ENCODE data around the gene GRN. TPM values are rescaled to one million over a fixed set of nuclear protein-coding genes. Genes with fewer than 3 reads are reported as not detected.
"Not testable (repeated sequence)": the region's sequence is repeated elsewhere in the genome, so short reads cannot be mapped to it uniquely, and the experiment has no call there.

Gene GRN
- polyA plus RNA-seq, 1 donor from 2014 or later, result 219 TPM

DNA sequence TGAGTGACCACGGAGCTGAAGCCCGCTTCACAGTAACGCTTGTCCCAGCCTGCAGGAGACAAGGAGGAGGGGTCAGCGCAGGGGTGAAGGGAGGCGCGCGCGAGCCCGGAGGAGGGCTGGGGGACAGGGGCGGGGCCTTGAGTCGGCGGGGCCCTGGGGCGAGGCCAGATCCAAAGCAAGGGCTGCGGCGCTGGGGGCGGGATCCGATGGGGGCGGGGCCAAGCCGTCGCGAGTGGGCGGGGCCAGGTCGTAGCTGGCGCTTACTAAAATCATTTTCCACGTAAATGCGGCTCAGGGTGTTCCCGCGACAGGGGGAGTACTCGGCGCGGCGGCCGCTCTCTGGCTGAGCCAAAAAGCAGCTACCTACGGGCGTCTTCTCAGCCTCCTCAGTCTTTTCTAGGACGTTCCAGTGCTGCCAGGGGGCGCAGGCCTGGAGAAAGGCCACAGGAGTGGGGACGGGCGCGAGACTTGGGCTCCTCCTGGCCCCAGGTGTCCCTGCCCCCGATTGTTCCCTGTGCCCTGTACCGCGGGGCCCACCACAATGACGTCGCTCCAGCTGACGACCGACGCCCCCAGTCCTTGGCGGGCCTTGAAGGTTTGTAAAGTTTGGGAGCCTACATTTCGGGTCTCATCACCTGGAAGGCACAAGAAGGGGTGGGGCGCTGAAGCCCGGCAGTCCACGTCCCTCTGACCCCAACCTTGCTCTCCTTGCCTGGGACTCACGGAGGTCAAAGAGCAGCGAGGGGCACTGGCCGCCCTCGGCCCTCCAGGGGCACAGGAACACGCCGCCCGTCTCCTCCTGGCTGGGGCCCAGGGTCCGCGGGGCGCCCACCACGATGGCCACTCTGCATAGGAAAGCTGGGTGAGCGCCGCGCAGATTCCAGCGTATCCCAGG lies 40.4 kb downstream of the GRN start:
- peaks cover 0 to 2% (median 0%) of the 10 kb centered on the region in 3 donors for H3K9me3 Mint-ChIP-seq
- no peaks in the 10 kb centered on the region for H3K36me3 Mint-ChIP-seq
- peak overlapping the region; percentile 25 to 90 (median 78) for H3K4me3 Mint-ChIP-seq
- no peak overlapping the region for H3K27ac Mint-ChIP-seq
- peaks cover 0 to 4% (median 2%) of the 10 kb centered on the region in 3 donors for H3K4me1 Mint-ChIP-seq
- H3K27me3 Mint-ChIP-seq, result peaks cover 10% of the 10 kb centered on the region

DNA sequence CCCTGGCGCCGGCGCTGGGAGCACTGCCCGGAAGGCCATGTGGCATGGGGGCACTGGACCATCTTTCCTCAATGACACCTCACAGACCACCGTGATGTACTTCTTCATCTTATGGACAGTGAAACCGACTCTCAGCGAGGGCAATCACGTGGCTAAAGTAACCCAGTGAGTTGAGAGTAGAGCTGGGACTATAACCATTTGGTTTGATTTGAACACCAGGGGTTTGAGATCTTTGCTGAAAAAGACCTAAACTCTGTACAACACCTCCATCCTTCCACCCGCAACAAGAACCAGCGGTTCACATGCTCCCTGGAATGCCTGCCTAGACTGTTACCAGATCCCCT lies 41.1 kb downstream of the GRN start:
- Mint-ChIP-seq H3K36me3 (no peaks in the 10 kb centered on the region), H3K4me3 (peak overlapping the region in 3 of 4 donors; percentile 58 to 90 (median 65)), H3K27me3 (peaks cover 10% of the 10 kb centered on the region), H3K9me3 (peaks cover 0 to 2% (median 0%) of the 10 kb centered on the region in 3 donors), H3K27ac (no peak overlapping the region), H3K4me1 (peaks cover 0 to 4% (median 2%) of the 10 kb centered on the region in 3 donors)

DNA sequence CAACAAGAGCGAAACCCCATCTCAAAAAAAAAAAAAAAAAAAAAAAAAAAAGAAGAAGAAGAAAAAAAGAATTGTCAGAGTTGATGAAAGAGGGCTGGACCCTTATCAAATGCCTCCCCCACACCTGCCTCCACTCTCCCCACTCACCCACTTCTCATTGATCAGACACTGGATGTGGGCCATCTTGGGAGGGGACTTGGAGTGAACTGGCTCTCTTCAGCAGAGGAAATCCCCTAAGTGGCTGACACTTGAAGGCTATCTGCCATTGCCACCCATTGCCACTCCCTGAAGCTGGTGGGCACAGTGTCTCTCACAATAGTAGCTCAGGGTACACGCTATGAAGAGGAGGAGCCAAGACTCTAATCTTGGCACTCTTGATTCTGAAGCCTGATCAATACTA lies 42.7 kb downstream of the GRN start:
- no peaks in the 10 kb centered on the region for H3K36me3 Mint-ChIP-seq
- peaks cover 0 to 2% (median 0%) of the 10 kb centered on the region in 3 donors for H3K9me3 Mint-ChIP-seq
- H3K27ac Mint-ChIP-seq, result peak overlapping the region in 1 of 3 donors; percentile 40
- H3K4me3 Mint-ChIP-seq, result peak overlapping the region in 1 of 4 donors; percentile 41
- peaks cover 10% of the 10 kb centered on the region for H3K27me3 Mint-ChIP-seq
- peaks cover 0 to 4% (median 2%) of the 10 kb centered on the region in 3 donors for H3K4me1 Mint-ChIP-seq

DNA sequence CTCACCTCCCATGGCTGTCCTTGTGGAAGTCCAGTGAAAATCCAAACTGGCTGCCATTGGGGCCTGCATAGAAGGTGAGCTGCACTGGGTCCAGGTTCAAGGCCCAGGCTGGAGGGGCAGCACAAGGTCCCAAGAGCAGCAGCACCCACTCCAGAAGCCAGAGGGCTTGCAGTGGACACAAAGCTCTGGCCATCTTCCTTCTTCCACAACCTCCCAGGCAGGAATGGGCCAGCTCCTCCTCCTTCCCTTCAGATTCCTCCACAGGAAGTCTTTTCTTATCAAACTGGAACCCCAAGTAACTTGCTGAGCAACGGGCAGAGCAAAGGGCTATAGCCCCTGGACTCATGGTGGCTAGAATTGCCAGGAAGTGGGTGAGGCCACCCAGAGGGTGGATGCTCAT lies 44.2 kb downstream of the GRN start, which contains the start of gene ITGA2B:
ITGA2B (minus strand) TSS at position 369 of the 400 bp plus-strand sequence; CDS start at position 193, 176 bp downstream.
- Mint-ChIP-seq H3K36me3 (no peaks in the 10 kb centered on the region), H3K27ac (peak within 1 kb of the TSS in 2 of 3 donors; percentile 10 to 42), H3K9me3 (peaks cover 0 to 2% (median 0%) of the 10 kb centered on the region in 3 donors), H3K4me1 (peaks cover 0 to 4% (median 2%) of the 10 kb centered on the region in 3 donors), H3K27me3 (peaks cover 8% of the 10 kb centered on the region), H3K4me3 (no peak within 1 kb of the TSS)

DNA sequence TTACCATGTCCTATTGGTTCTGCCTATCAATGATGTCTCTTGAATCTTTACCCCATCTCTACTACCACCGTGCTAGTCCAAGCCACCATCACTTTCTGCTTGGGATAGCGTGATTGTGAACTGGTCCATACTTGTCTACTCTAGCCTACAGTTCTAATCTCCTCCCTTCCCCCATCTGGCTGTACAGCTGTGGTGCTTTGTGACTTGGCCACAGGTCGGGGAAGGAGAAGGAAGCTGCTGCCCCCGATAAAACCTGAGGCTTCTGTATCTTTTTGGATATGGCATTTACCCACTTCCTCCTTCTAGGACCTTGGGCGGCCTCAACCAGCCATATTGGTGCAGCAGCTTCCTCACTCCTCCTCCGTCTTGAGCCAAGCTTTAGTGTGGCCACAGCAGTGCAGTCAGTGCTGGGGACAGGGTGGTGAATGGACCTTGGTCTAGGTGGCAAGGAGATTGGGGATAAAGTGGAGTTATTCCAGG lies 44.7 kb downstream of the GRN start:
- H3K9me3 Mint-ChIP-seq, result peaks cover 0 to 2% (median 0%) of the 10 kb centered on the region in 3 donors
- peaks cover 0 to 4% (median 2%) of the 10 kb centered on the region in 3 donors for H3K4me1 Mint-ChIP-seq
- H3K27me3 Mint-ChIP-seq, result peaks cover 8% of the 10 kb centered on the region
- H3K27ac Mint-ChIP-seq, result peak overlapping the region in 1 of 3 donors; percentile 10
- H3K36me3 Mint-ChIP-seq, result no peaks in the 10 kb centered on the region
- H3K4me3 Mint-ChIP-seq, result no peak overlapping the region

DNA sequence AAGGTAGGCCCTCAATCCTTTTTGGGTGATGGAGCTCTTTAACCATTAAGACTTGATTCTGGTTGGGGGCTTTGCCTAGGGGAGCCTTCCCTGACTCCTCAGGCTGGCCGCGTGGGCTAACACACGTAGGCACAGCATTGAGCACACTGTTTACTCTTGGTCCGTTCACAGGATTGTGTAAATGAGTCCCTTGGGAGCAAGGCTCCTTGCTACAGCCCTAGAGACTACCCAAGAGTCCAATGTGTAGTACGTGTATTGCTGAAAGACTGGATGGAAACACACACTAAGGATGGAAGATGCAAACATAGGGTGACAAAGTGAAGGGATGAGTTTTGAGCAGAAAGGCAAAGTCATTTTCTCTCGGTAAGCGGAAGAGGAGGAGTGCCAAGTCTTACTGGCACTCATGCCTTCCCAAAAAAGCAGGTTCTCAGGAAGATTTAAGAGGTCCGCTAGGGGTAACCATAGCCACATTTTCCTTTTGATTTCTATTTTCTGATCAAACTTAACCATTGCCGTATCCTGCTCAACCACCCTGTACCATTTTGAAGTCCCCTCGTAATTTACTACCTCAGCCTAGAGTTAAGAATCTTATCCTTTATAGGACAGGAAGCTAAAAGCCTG lies 45.3 kb downstream of the GRN start:
- no peaks in the 10 kb centered on the region for H3K36me3 Mint-ChIP-seq
- peaks cover 6% of the 10 kb centered on the region for H3K27me3 Mint-ChIP-seq
- H3K4me3 Mint-ChIP-seq, result no peak overlapping the region
- peaks cover 0 to 2% (median 0%) of the 10 kb centered on the region in 3 donors for H3K9me3 Mint-ChIP-seq
- H3K4me1 Mint-ChIP-seq, result peaks cover 0 to 4% (median 0%) of the 10 kb centered on the region in 3 donors
- peak overlapping the region in 1 of 3 donors; percentile 42 for H3K27ac Mint-ChIP-seq

DNA sequence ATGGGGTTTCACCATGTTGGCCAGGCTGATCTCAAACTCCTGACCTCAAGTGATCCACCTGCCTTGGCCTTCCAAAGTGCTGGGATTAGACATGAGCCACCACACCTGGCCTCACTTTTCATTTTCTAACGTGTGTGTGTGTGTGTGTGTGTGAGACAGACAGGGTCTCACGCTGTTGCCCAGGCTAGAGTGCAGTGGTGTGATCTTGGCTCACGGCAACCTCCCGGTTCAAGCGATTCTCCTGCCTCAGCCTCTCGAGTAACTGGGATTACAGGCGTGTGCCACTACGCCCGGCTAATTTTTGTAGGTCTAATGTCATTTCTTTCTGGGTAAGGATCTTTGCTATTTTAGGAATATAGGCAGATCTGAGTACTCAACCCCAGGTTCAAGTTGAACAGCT lies 49.0 kb downstream of the GRN start:
- H3K4me1 Mint-ChIP-seq, H3K27ac Mint-ChIP-seq, H3K9me3 Mint-ChIP-seq, H3K27me3 Mint-ChIP-seq, H3K36me3 Mint-ChIP-seq, H3K4me3 Mint-ChIP-seq: not testable (repeated sequence)

DNA sequence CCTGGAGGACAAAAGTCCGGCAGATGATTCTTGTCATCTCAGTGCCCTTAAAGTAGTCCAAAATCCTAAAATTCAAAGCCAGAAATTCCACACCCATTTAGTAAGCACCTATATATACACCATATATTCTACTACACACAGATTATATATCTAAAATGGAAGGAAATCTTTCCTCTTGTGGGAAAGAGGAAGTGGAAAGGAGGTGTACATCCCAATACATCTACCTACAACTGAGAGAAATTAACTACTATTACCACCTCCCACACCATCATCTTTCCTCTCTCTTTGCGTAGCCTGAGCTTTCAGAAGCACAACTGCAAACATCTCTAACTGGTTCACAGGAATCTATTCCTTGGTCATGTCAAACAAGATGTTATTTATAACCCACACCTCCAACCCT lies 49.7 kb downstream of the GRN start:
- peaks cover 5% of the 10 kb centered on the region for H3K36me3 Mint-ChIP-seq
- H3K27ac Mint-ChIP-seq, result no peak overlapping the region
- no peak overlapping the region for H3K4me3 Mint-ChIP-seq
- peaks cover 0 to 2% (median 0%) of the 10 kb centered on the region in 3 donors for H3K9me3 Mint-ChIP-seq
- H3K4me1 Mint-ChIP-seq, result no peaks in the 10 kb centered on the region
- H3K27me3 Mint-ChIP-seq, result no peaks in the 10 kb centered on the region

DNA sequence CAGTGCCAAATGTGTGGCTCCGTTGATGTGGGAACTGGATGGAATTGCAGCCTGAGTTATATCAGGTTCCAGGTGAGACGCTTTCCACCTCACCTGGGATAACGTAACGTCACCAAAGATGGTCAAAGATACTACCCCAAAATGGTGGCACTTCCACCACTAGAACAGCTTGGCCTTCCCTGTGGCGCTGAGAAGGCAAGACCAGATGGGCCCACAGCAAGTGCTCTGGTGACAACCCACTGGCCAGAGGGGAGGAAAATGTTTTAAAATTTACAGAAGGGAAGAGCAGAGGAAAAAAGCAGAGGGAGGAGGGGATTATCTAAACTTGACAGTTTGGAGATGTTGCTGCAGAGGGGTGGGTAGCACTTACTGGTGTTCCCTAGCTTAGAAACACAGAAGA lies 51.8 kb downstream of the GRN start:
- H3K4me3 Mint-ChIP-seq, result no peak overlapping the region
- H3K27ac Mint-ChIP-seq, result no peak overlapping the region

DNA sequence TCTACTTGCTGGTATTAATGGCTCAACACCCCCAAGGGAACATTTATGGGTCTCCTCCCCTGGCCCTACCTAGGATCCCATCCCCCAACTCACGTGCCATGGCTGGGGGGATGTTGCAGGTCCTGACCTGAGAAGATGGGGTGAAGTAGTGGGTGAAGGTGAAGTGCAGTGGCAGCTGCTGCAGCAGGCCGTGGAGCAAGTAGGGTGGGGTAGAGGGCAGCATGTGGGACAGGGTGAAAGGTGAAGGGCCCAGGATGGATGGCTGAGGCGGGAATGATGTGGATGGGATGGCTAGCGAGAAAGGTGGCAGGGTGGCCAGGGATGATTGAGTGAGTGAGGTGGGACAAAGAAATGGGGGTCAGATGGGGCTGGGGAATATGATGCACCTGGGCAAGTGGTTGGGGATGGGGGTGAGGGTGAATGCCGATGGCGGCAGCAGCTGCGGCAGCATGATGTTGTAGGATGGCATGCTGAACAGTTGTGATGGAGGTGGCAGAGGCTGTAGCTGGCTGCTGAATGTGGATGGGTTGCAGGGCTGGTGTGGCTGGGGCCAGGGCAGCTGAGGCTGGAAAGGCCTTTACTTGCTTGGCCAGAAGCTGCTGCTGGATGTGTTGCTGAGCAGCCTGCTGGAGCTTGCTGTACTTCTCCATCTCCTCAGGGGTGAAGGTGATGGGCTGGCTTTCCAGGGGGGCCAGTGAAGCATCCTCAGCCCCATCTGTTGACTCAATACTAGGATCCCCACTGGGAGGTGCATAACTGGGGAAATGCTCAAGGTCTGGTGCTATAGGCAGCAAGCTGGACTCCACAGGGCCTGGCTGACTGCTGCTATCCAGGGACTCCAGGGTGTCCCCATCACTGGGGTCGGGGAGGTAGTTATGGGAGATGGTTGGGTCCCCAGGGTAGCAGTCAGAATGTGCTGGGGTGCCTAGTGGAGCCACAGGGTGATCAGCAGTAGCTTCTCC lies 52.7 kb downstream of the GRN start:
- Mint-ChIP-seq H3K27ac (peak overlapping the region in 1 of 3 donors; percentile 57), H3K4me3 (no peak overlapping the region), H3K27me3 (no peaks in the 10 kb centered on the region), H3K36me3 (peaks cover 8% of the 10 kb centered on the region), H3K4me1 (peaks cover 3 to 10% (median 6%) of the 10 kb centered on the region in 3 donors), H3K9me3 (no peaks in the 10 kb centered on the region)

More for the DNA sequence above, 51.8 kb downstream of the GRN start:
- H3K27me3 Mint-ChIP-seq, result no peaks in the 10 kb centered on the region
- H3K9me3 Mint-ChIP-seq, result no peaks in the 10 kb centered on the region
- peaks cover 0 to 5% (median 0%) of the 10 kb centered on the region in 3 donors for H3K4me1 Mint-ChIP-seq
- H3K36me3 Mint-ChIP-seq, result peaks cover 5% of the 10 kb centered on the region

DNA sequence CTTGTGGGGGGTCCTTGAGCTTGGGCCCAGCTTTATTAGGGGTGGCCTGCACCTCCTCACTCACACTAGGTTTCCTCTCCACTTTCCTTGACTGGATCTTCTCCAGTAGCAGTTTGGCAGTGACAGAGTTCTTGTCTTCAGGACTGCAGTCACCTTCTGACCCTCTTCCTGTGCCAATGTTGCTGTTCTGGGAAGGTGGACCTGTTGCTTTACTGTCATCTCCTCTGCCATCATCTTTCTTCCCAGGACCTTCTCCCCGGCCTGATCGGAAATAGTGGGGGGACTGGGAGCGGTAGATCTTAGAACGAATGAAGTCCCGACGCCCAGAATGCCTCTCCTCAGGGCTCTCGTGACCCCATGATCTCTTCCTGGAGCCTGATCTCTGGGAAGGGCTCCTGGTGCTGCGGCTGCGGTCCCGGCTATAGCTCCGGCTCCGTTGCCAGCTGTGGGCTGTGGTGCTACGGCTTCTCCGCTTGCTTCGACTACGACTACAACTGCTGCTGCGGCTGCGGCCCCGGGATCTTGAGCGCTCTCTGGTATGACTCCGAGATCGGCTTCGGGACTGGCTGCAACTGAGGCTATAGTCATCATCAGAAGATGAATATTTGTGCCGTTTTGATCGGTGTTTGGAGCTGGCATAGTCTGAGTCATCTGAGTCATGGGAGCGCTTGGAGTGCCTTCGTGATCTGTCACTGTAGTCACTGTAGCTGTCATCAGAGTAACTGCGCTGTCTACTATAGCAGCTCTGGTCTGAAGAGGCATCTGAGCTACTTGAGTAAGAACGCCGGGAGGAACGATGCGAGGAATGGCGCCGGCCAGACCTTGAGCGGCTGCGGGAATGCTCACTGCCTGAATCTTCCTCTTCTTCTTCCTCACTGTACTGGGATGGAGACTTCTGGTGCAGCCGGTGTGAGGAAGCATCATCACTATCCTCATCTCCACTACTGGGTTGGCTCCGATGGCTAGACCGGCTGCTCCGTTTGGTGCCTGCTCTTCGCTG lies 53.9 kb downstream of the GRN start:
- H3K9me3 Mint-ChIP-seq, result no peaks in the 10 kb centered on the region
- peak overlapping the region in 2 of 3 donors; percentile 48 to 57 for H3K27ac Mint-ChIP-seq
- H3K27me3 Mint-ChIP-seq, result no peaks in the 10 kb centered on the region
- no peak overlapping the region for H3K4me3 Mint-ChIP-seq
- peaks cover 8% of the 10 kb centered on the region for H3K36me3 Mint-ChIP-seq
- peaks cover 8 to 11% (median 10%) of the 10 kb centered on the region in 3 donors for H3K4me1 Mint-ChIP-seq

DNA sequence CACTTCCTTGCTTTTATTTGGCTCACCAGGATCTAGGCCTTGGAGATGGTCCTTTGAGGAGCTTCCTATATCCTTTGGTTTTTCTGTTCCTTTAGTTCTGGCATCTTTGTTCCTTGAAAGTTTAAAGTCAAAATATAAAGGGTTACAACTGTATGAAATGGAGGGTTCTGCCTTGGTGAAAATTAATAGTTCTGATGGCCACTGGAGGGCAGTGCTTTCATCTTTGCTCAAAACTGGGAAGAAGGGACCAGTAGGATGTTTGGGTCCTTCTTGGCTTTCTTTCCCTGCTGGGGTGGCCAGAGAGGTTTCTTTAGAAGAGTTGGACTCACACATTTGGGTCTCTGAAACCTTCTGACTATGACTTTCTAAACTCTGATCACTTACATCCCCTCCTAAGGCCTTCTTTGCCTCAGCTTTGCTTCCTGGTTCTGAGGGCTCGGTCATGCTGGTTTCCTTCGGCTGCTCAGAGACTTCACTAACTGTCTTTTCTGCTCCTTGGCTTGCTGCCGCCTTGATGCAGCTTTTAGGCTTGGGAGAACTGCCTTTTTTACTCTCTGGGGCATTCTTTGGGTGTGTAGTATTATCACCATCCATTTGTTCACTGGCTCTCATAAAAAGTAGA lies 55.2 kb downstream of the GRN start:
- Mint-ChIP-seq H3K4me3 (no peak overlapping the region), H3K9me3 (no peaks in the 10 kb centered on the region), H3K27me3 (no peaks in the 10 kb centered on the region), H3K36me3 (peaks cover 8% of the 10 kb centered on the region), H3K27ac (peak overlapping the region in 1 of 3 donors; percentile 48), H3K4me1 (peaks cover 8 to 11% (median 10%) of the 10 kb centered on the region in 3 donors)

Data from IgD-negative memory B cell (primary cell).